HG03558 (cell line): ENCODE data around the gene MED13L.
"Not testable (repeated sequence)": the region's sequence is repeated elsewhere in the genome, so short reads cannot be mapped to it uniquely, and the experiment has no call there.

Experiments
- ATAC-seq: cut with Tn5 transposase; IDR thresholded peaks from one replicate; pipeline ENCODE4 v1.9.1; 2021; ENCODE audit warnings: moderate number of reproducible peaks; ENCODE audit not compliant: unreplicated experiment; ENCODE audit errors: extremely low read depth

MED13L gene

DNA sequence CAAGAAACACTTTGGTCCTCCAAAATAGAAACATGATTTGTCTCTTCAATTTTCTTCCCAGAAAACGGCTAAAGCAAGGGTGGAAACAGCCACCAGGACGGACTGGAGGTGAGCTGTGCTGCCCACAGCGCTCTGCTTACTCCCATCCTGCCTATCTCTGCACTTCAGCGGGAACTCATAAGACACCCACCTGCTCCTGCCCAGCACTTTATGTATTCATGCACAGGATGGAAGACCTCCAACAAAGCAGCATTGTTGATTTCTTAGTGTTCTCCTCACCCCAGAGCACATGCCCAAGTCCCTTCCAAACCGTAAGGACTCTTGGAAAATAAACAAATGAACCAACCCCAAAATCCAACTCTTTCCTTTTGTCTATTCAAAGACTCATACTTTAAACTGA, 277.2 kb downstream of the MED13L start:
- ATAC-seq = no peak

- no peak for ATAC-seq
Observed at GRCh38 chr12:115999582-115999981, 277.9 kb downstream of the MED13L start.

DNA sequence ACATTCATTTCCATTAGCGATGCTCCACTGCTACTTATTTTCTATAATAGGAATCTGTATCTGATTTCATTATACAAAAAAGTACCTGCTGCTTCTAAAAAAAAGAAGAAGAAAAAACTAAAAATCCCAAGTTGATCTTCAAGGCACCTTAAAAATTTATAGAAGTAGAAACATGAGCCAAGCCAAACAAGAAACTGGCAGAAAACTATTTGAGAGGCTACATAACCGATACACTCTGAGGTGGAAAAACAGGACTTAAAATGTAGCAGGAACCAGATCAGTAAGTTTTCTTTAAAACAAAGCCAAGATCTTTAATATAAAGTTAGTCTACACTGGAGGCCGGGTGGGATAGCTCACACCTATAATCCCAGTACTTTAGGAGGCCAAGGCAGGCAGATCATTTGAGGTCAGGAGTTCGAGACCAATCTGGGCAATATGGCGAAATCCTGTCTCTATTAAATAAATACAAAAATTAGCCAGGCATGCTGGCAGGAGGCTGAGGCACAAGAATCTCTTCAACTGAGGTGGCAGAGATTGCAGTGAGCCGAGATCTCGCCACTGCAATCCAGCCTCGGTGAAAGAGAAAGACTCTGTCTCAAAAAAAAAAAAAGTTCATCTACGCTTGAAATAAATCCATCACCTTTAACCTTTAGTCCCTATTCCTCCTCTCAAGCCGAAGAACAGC, 278.6 kb downstream of the MED13L start:
- no peak for ATAC-seq

DNA sequence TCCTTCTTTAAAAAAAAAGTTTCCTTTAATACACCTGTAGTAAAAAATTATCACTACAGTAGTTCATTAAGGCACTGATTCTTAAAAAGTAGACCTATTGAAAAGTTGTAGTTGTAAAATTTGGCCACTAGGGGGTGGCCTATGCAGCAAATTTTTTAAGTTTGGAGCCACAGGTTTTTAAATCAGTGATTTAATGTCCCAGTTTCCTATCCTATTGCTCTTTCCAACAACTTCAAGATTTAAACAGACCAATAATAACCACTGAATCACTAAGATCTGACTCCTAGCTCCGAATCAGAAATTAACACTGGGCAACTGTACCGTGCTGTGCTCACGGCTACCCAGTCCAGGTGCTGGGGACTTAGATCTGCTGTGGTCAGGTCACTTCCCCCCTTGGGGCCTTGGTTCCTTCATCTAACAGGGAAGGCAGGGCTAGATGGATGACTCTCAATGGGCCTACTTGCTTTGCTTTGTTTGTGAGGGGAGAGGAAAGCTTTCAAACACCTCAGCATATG, 279.3 kb downstream of the MED13L start:
- no peak for ATAC-seq

DNA sequence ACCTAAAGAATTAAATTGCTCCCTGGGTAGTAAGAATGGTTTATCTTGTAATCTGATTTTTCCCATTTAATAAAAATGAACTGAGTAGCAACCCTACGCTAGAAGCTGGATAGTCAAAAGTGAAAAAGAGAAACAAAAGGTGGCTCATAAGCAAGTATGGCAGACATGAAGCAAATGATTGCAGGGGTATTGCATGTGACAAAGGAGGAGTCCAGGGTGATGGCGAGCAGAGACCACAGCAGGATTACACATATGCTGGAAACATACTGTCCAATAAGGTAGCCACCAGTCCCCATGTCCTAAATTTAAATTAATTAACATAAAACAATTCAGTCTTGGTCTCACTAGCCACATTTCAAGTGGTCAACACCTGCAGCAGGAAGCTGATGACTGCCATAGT, 283.8 kb downstream of the MED13L start:
- ATAC-seq = no peak

GRCh38 chr12:115990241-115990640, 287.3 kb downstream of the MED13L start:
- ATAC-seq = no peak

GRCh38 chr12:115988625-115989563, 288.6 kb downstream of the MED13L start:
- no peak for ATAC-seq

- no peak for ATAC-seq
Observed at GRCh38 chr12:115988212-115988611, 289.3 kb downstream of the MED13L start.

GRCh38 chr12:115984616-115985015, 292.9 kb downstream of the MED13L start:
- ATAC-seq = no peak

GRCh38 chr12:115983226-115983798, 294.2 kb downstream of the MED13L start:
- no peak for ATAC-seq

DNA sequence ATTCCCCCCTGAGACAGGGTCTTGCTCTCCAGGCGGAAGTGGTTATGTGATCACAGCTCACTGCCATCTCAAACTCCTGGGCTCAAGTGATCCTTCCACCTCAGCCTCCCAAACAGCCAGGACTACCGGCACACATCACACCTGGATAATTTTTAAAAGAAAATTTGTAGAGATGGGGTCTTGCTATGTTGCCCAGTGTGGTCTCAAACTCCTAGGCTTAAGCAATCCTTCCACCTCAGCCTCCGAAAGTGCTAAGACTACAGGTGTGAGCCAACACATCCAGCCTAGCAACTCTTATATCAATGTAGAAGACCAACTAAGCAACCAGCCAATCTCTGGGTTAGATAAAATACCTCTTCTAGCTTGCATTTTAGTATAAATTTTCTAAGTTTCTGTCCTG, 297.2 kb downstream of the MED13L start:
- ATAC-seq = no peak

DNA sequence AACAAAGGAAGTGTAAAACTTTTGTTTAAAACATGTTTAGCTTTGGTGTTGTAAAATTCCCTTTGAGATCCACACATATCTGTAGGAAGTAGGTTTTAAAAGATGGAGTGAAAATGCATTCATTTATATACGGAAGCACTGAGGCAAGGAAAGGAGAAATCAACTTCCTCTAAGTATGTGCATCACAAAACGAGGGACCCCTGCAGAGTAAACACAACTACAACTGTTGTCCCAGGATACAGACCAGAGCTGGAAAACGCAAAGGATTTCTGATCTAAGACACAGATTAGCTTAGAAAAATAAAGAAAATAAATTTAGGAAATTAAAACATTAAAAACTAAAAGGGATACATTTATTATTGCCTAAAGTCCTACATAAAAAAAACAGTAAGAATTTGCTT, 297.6 kb downstream of the MED13L start:
- no peak for ATAC-seq

GRCh38 chr12:115979351-115979750, 298.1 kb downstream of the MED13L start:
- no peak for ATAC-seq

- ATAC-seq = not testable (repeated sequence)
Observed at GRCh38 chr12:115976829-115977228, 300.7 kb downstream of the MED13L start.

GRCh38 chr12:115975411-115975810, 302.1 kb downstream of the MED13L start:
- ATAC-seq = no peak

- ATAC-seq = no peak
Observed at GRCh38 chr12:115973968-115974724, 303.3 kb downstream of the MED13L start.

GRCh38 chr12:115973066-115973465, 304.4 kb downstream of the MED13L start:
- no peak for ATAC-seq

GRCh38 chr12:115972241-115972640, 305.3 kb downstream of the MED13L start:
- ATAC-seq = no peak

DNA sequence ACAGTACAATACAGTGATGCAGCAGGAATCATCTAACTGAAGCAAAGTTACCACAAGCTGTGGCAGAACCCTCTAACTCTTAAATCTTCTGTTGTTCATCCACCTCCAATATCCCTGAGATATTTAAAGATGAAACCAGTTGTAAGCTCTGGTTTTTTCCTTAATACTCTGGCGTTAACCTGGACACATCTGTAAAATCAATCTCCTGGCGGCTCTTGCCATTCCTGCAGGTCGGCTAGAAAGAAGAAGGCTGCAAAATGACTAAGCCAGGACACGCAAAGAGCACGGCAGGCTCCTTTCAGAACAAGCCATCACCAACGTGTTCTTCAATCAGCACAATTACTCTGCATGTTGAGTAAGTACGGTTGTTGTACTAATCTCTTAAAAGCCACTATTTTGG, 309.3 kb downstream of the MED13L start:
- no peak for ATAC-seq

DNA sequence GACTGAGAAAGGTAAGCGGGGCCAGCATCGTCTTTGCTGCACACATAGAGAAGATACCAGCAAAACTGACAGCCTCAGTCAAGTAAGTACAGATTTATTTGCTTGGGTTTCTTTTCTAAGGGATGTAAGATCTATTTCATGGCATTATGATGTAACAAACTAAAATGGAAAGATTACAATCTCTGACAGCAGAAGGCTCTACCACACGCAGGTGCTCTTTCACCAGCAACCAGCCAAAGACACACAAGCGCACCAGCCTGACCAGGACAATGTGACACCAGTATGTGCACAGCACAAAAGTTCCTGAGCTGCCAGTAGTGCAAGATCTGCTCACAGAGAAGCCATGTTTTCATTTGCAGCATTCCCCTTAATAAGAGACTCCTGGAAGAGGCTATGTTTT, 311.1 kb downstream of the MED13L start:
- ATAC-seq = no peak
